Endothelial cell (in vitro differentiated cells): ENCODE data around the gene SLC6A9. TPM values are rescaled to one million over a fixed set of nuclear protein-coding genes. Genes with fewer than 3 reads are reported as not detected.
A peak's percentile ranks its signal among the peaks of the same experiment; 100 is the strongest.

Experiments
- DNase-seq: peaks from one replicate; pipeline ENCODE4 v3.0.0; 2021; ENCODE audit warnings: low spot score
- H3K27ac Mint-ChIP-seq: one replicate; pipeline ENCODE4 v1.8.0; 2021; ENCODE audit warnings: mixed read lengths, inconsistent platforms; ENCODE audit not compliant: unreplicated experiment
- H3K27me3 Mint-ChIP-seq: one replicate; pipeline ENCODE4 v1.8.0; 2021; ENCODE audit warnings: mild to moderate bottlenecking, moderate library complexity, mixed read lengths, inconsistent platforms; ENCODE audit not compliant: unreplicated experiment
- H3K36me3 Mint-ChIP-seq: one replicate; pipeline ENCODE4 v1.8.0; 2021; ENCODE audit warnings: mild to moderate bottlenecking, low read depth, mixed read lengths, inconsistent platforms; ENCODE audit not compliant: unreplicated experiment
- H3K4me1 Mint-ChIP-seq: one replicate; pipeline ENCODE4 v1.8.0; 2021; ENCODE audit warnings: mild to moderate bottlenecking, mixed read lengths, inconsistent platforms; ENCODE audit not compliant: unreplicated experiment
- H3K4me3 Mint-ChIP-seq: one replicate; pipeline ENCODE4 v1.8.0; 2021; ENCODE audit warnings: mild to moderate bottlenecking, mixed read lengths, inconsistent platforms; ENCODE audit not compliant: unreplicated experiment
- H3K9me3 Mint-ChIP-seq: one replicate; pipeline ENCODE4 v1.8.0; 2021; ENCODE audit warnings: mixed read lengths, inconsistent platforms; ENCODE audit not compliant: unreplicated experiment
- CTCF ChIP-seq: fragments of 200-600 bp; sonication (generic); IDR thresholded peaks from one replicate; pipeline ENCODE4 v1.5.0; 2021; ENCODE audit warnings: antibody characterized with exemption; ENCODE audit not compliant: unreplicated experiment
- total RNA-seq: library from RNA; stranded (reverse); fragmentation: NEBNext Ultra II Directional; extraction: Animal tissue kit (Norgen Biotek cat#: 25700); gene quantifications from one replicate; pipeline ENCODE4 v1.2.1, GENCODE V29; 2021; ENCODE audit not compliant: unreplicated experiment

The SLC6A9 gene
- total RNA-seq, 1 donor from 2014 or later: 2.8 TPM

- Mint-ChIP-seq H3K4me3 (peak within 1 kb of the TSS; percentile 91), H3K36me3 (no peaks in the 10 kb centered on the region)
Measured at GRCh38 chr1:43991476-43992231, 39.6 kb downstream of the SLC6A9 start, which contains the start of gene CCDC24. Gene CCDC24 (plus strand): TSS chr1:43991599. CDS start chr1:43991879, 280 bp downstream.

GRCh38 chr1:43991200-43991475, 40.1 kb downstream of the SLC6A9 start:
- H3K36me3 Mint-ChIP-seq: peaks cover under 1% of the 10 kb centered on the region

More at GRCh38 chr1:43991476-43992231, 39.6 kb downstream of the SLC6A9 start, which contains the start of gene CCDC24:
- TF ChIP-seq CTCF: no peak
- no peaks in the 10 kb centered on the region for H3K9me3 Mint-ChIP-seq
- no peaks in the 10 kb centered on the region for H3K27me3 Mint-ChIP-seq
- peak; percentile 58 for DNase-seq
- H3K27ac Mint-ChIP-seq: no peak within 1 kb of the TSS
- peaks cover 13% of the 10 kb centered on the region for H3K4me1 Mint-ChIP-seq

GRCh38 chr1:43990271-43991199, 40.7 kb downstream of the SLC6A9 start:
- TF ChIP-seq CTCF: no peak
- H3K4me3 Mint-ChIP-seq: peak overlapping the region; percentile 91
- H3K27me3 Mint-ChIP-seq: no peaks in the 10 kb centered on the region
- no peak for DNase-seq
- peaks cover 13% of the 10 kb centered on the region for H3K4me1 Mint-ChIP-seq
- H3K27ac Mint-ChIP-seq: no peak overlapping the region
- H3K9me3 Mint-ChIP-seq: no peaks in the 10 kb centered on the region
- peaks cover 6% of the 10 kb centered on the region for H3K36me3 Mint-ChIP-seq

More at GRCh38 chr1:43991200-43991475, 40.1 kb downstream of the SLC6A9 start:
- peaks cover 13% of the 10 kb centered on the region for H3K4me1 Mint-ChIP-seq
- no peaks in the 10 kb centered on the region for H3K27me3 Mint-ChIP-seq
- DNase-seq: no peak
- no peak for TF ChIP-seq CTCF
- no peak overlapping the region for H3K27ac Mint-ChIP-seq
- no peaks in the 10 kb centered on the region for H3K9me3 Mint-ChIP-seq
- peak overlapping the region; percentile 91 for H3K4me3 Mint-ChIP-seq

- H3K9me3 Mint-ChIP-seq: no peaks in the 10 kb centered on the region
- DNase-seq: no peak
- no peak overlapping the region for H3K4me3 Mint-ChIP-seq
- no peak overlapping the region for H3K27ac Mint-ChIP-seq
- no peak for TF ChIP-seq CTCF
- H3K27me3 Mint-ChIP-seq: peaks cover 3% of the 10 kb centered on the region
- peaks cover 20% of the 10 kb centered on the region for H3K36me3 Mint-ChIP-seq
- peaks cover 8% of the 10 kb centered on the region for H3K4me1 Mint-ChIP-seq
Measured at GRCh38 chr1:43987159-43987902, 43.9 kb downstream of the SLC6A9 start.
